ENCODE results near the gene EPHA2. TPM values are rescaled to one million over a fixed set of nuclear protein-coding genes. Genes with fewer than 3 reads are reported as not detected.

EPHA2 gene
- total RNA-seq, 2 experiments from 2014 or later = not detected

DNA sequence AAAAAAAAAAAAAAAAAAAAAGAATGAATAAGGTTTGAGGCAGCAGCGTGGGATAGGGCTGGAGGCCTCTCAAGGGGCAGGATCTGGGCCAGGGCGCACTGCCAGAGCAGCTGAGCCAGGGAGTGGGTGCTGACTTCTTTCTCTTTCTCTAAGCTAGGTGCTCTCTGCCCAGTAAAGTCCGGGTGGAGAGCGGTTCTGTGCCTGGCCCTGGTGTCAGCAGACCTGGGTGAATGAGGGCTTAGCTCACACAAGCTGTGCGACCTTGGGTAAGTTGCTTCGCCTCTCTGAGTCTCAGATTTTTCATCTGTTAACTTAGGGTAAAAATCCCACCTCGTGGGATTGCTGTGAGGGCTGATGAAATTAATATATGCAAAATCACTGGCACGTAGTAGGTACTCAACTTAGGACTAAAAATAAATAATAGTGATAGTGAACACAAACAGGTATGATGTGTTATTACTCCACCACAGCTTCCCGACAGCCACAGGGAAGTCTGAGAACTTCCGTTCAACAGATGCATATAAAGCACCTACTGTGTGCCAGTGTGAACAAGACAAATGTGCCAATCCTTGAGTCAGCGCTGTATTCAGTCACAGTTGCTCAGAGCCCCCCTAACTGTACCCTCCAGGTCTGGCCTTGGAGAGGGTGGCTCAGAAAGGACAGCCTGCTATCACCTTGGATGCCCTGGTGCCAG is 80.4 kb downstream of the EPHA2 start:
- no peaks in the 10 kb centered on the region for H3K36me3 Mint-ChIP-seq (ENCODE audit: low read depth)
- H3K4me3 Mint-ChIP-seq = no peak overlapping the region
- H3K27ac Mint-ChIP-seq = no peak overlapping the region
- no peak for DNase-seq
- H3K4me1 Mint-ChIP-seq = peaks cover 43% of the 10 kb centered on the region
- H3K9me3 Mint-ChIP-seq = no peaks in the 10 kb centered on the region
- H3K27me3 Mint-ChIP-seq = peaks cover 20% of the 10 kb centered on the region
- POLR2A ChIA-PET = no interaction called here
- CTCF ChIA-PET = interaction anchor here (1.0 to 2.1 kb wide), 3 partner anchors 11 to 172 kb away, joined by 3 to 7 read pairs (median 3); no protein-coding TSS in a partner anchor

Other genes starting within 250 kb of the EPHA2 start
- gene ZBTB17, start 180.0 kb downstream of the EPHA2 start, total RNA-seq = 10 to 100 TPM; 43.8 to 48.0 TPM
- not detected for gene SRARP, start 151.8 kb downstream of the EPHA2 start, total RNA-seq
- gene HSPB7, start 138.0 kb downstream of the EPHA2 start, total RNA-seq = not detected
- under 1 TPM; 0.13 to 0.20 TPM for gene CLCNKA, start 134.0 kb downstream of the EPHA2 start, total RNA-seq
- gene CLCNKB, start 112.3 kb downstream of the EPHA2 start, total RNA-seq = not detected
- 1 to 10 TPM; 5.1 to 5.6 TPM for gene FAM131C, start 82.4 kb downstream of the EPHA2 start, total RNA-seq
- 1 to 10 TPM; 6.9 to 7.6 TPM for gene ARHGEF19, start 56.6 kb upstream of the EPHA2 start, total RNA-seq
- 1 to 10 TPM; 7.9 to 8.7 TPM for gene CPLANE2, start 81.1 kb upstream of the EPHA2 start, total RNA-seq
- gene FBXO42, start 196.4 kb upstream of the EPHA2 start, total RNA-seq = 10 to 100 TPM; 19.9 to 20.7 TPM
- 100 to 1,000 TPM; 156 to 157 TPM for gene SZRD1, start 211.2 kb upstream of the EPHA2 start, total RNA-seq

Data from activated CD4-positive, alpha-beta memory T cell treated with anti-CD3 and anti-CD28 coated beads, Interleukin-2, amount 10 ng/mL, durations not matched to agents 7 days and 5 days (primary cell).